IMR-90 (cell line): Measurements from ENCODE around the gene CADM1.

Experiments used
- CEBPB ChIP-seq: IDR thresholded peaks from 2 replicates; pipeline ENCODE4 v1.6.1; 2012; ENCODE audit warnings: low read depth, low read length, improper control_type of control experiment
- CHD1 ChIP-seq: IDR thresholded peaks from 2 replicates; pipeline ENCODE4 v1.6.1; 2012; ENCODE audit warnings: low read depth, low read length, improper control_type of control experiment
- CTCF ChIP-seq: conservative IDR thresholded peaks from 2 replicates; pipeline ENCODE4 v1.5.1; 2012; ENCODE audit warnings: mild to moderate bottlenecking, low read depth, low read length, improper control_type of control experiment
- POLR2A ChIP-seq: IDR thresholded peaks from 2 replicates; pipeline ENCODE4 v1.6.1; 2012; ENCODE audit warnings: mild to moderate bottlenecking, low read depth, low read length
- SMC3 ChIP-seq: fragments of 150-350 bp; IDR thresholded peaks from 2 replicates; pipeline ENCODE4 v1.6.1; 2016; ENCODE audit warnings: low read depth, mild to moderate bottlenecking, antibody characterized with exemption, low read length, moderate library complexity

GRCh38 chr11:115317277-115318185 is 186.7 kb downstream of the CADM1 start:
- TF ChIP-seq CTCF (no peak), POLR2A (no peak), CEBPB (0 out of 2 replicates have a peak, but pooled peaks have one; percentile 31), CHD1 (no peak), SMC3 (no peak)
